Stimulated activated CD8-positive, alpha-beta memory T cell treated with anti-CD3 and anti-CD28 coated beads, Interleukin-7, amount 100 ng/mL, for 1 hour (primary cell): ENCODE measurements around the gene NT5DC1.
"Not testable (repeated sequence)": the region's sequence is repeated elsewhere in the genome, so short reads cannot be mapped to it uniquely, and the experiment has no call there.

Experiments used
- DNase-seq, 2 donors: peaks; one replicate each; pipeline ENCODE4 v3.0.0-alpha.2; 2020; ENCODE audit warnings: low read depth in 2 of 2

Gene NT5DC1

GRCh38 chr6:116090251-116090650 lies 10.4 kb upstream of the NT5DC1 start:
- DNase-seq: no peak

- DNase-seq: no peak
Measured at GRCh38 chr6:116094041-116094440, 6.6 kb upstream of the NT5DC1 start.

GRCh38 chr6:116096048-116096759 lies 4.4 kb upstream of the NT5DC1 start:
- DNase-seq: not testable (repeated sequence)

- no peak for DNase-seq
Measured at GRCh38 chr6:116096979-116097816, 3.5 kb upstream of the NT5DC1 start.

- no peak for DNase-seq
Measured at GRCh38 chr6:116099036-116099435, 1.6 kb upstream of the NT5DC1 start.

GRCh38 chr6:116101302-116101718 lies 657 bp downstream of the NT5DC1 start:
- peak in 1 of 2 donors; percentile 46 for DNase-seq

GRCh38 chr6:116101790-116102189 lies 1.1 kb downstream of the NT5DC1 start:
- no peak for DNase-seq

- DNase-seq: no peak
Measured at GRCh38 chr6:116102873-116103272, 2.2 kb downstream of the NT5DC1 start.

- no peak for DNase-seq
Measured at GRCh38 chr6:116104636-116105035, 4.0 kb downstream of the NT5DC1 start.

- no peak for DNase-seq
Measured at GRCh38 chr6:116105247-116105646, 4.6 kb downstream of the NT5DC1 start.

- DNase-seq: no peak
Measured at GRCh38 chr6:116106146-116106545, 5.5 kb downstream of the NT5DC1 start.

- no peak for DNase-seq
Measured at GRCh38 chr6:116108836-116109235, 8.2 kb downstream of the NT5DC1 start.

GRCh38 chr6:116111552-116112528 lies 11.2 kb downstream of the NT5DC1 start:
- no peak for DNase-seq

GRCh38 chr6:116113386-116113785 lies 12.7 kb downstream of the NT5DC1 start:
- DNase-seq: no peak

GRCh38 chr6:116115781-116116180 lies 15.1 kb downstream of the NT5DC1 start:
- DNase-seq: no peak

GRCh38 chr6:116118608-116119007 lies 18.0 kb downstream of the NT5DC1 start:
- no peak for DNase-seq

GRCh38 chr6:116120430-116120829 lies 19.8 kb downstream of the NT5DC1 start:
- DNase-seq: no peak

GRCh38 chr6:116126032-116126431 lies 25.4 kb downstream of the NT5DC1 start, which contains the start of gene COL10A1:
COL10A1 (minus strand) TSS chr6:116126132; CDS start chr6:116125492, 640 bp downstream.
- no peak for DNase-seq

GRCh38 chr6:116127771-116128493 lies 27.3 kb downstream of the NT5DC1 start:
- no peak for DNase-seq

GRCh38 chr6:116133453-116133852 lies 32.8 kb downstream of the NT5DC1 start:
- no peak for DNase-seq

GRCh38 chr6:116136373-116136772 lies 35.7 kb downstream of the NT5DC1 start:
- DNase-seq: no peak
